Measurements from ENCODE around the gene C2orf81. TPM values are rescaled to one million over a fixed set of nuclear protein-coding genes. Genes with fewer than 3 reads are reported as not detected.

Gene C2orf81
- polyA plus RNA-seq, 1 experiment: 0.67 TPM

DNA sequence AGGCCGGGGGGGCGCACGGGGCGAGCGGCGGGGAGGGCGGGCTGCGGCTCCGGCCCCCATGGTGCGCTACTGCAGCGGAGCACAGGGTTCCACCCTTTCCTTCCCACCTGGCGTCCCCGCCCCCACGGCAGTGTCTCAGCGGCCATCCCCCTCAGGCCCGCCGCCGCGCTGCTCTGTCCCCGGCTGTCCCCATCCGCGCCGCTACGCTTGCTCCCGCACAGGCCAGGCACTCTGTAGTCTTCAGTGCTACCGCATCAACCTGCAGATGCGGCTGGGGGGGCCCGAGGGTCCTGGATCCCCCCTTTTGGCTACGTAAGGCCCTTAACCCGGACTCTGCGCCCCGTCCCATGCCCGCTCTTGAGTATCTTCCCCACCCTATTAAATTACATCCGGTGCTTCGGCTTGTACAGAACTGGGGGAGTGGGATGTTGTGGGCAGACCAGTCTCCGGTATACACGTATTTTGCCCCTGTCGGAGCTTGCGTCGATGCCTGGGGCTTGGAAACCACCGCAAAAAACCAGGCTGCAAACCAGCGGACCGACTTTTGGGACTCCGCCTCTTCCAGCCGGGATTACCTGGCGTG is 36.2 kb upstream of the C2orf81 start:
- Histone ChIP-seq H3K4me3 (ENCODE audit: low read depth, low read length) (peak overlapping the region; percentile 56), H3K36me3 (ENCODE audit: control insufficient read depth, insufficient read depth, low read length) (peaks cover 14% of the 10 kb centered on the region), H3K27me3 (ENCODE audit: control insufficient read depth, insufficient read depth, low read length) (no peaks in the 10 kb centered on the region)
- CTCF ChIA-PET: interaction anchor here (1.2 to 2.3 kb wide), 3 partner anchors 10 to 122 kb away, joined by 4 to 11 read pairs (median 4); partner anchors contain the start of genes CCDC142 and TTC31
- POLR2A ChIA-PET: no interaction called here
- TF ChIP-seq CTCF (IDR thresholded peaks at IDR 0.05; ENCODE audit: insufficient read depth, low read depth, low read length): no peak
- no peak for DNase-seq (ENCODE audit: low read depth)

- no peak for TF ChIP-seq CTCF (IDR thresholded peaks at IDR 0.05; ENCODE audit: insufficient read depth, low read depth, low read length)
- H3K36me3 ChIP-seq (ENCODE audit: control insufficient read depth, insufficient read depth, low read length): peaks cover 11% of the 10 kb centered on the region
- H3K27me3 ChIP-seq (ENCODE audit: control insufficient read depth, insufficient read depth, low read length): no peaks in the 10 kb centered on the region
- ChIA-PET POLR2A (no interaction called here), CTCF (interaction anchor here (0.9 to 2.3 kb wide), 3 partner anchors 26 to 122 kb away, joined by 3 to 11 read pairs (median 4); partner anchors contain the start of genes CCDC142 and TTC31)
- H3K4me3 ChIP-seq (ENCODE audit: low read depth, low read length): peak overlapping the region; percentile 56
- DNase-seq (ENCODE audit: low read depth): no peak
These were observed 35.7 kb upstream of the C2orf81 start for GRCh38 chr2:74457129-74457548.

DNA sequence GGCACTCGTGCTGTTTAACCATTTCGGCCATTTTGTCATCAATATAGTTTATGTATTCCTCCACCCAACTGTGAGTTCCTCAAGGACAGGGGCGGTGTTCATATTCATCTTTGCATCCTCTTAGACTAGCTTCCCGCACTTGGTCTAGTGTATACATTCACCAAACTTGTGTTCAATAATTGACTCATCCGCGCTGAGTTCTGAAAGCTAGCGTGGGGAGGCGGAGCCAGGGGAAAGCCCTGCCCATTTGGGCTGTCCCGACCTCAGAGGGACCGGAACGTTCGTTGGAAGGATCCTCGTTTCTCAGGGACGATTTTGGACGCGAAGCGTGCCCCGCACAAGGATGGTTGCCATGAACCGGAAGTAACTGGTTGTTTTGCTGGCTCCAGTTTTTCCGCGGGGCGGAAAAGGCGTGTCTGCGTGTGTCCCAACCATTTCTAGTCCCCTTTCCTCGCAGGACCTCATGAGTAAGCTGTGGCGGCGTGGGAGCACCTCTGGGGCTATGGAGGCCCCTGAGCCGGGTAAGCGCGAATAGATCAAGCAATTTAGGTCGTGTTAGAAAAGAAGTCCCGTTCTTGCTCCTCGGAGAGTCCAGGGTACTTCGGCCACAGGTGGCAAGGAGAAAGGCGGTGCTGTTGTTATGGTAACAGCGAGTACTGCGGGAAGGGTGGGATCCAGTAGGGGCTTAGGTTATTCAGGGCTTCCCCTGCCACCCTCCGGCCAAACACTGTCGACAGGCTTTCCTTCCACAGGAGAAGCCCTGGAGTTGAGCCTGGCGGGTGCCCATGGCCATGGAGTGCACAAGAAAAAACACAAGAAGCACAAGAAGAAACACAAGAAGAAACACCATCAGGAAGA is 33.5 kb upstream of the C2orf81 start, which contains the start of gene INO80B:
INO80B (plus strand) TSS at position 434 of the 858 bp plus-strand sequence; CDS start at position 464, 30 bp downstream.
- DNase-seq (ENCODE audit: low read depth): peak; percentile 87
- CTCF ChIA-PET: interaction anchor here (0.8 to 4.2 kb wide), 7 partner anchors 12 to 256 kb away, joined by 3 to 13 read pairs (median 3); partner anchors contain the start of genes CCDC142 and TTC31
- POLR2A ChIA-PET: interaction anchor here (0.5 to 0.7 kb wide), 2 partner anchors 18 to 24 kb away, joined by 3 read pairs; partner anchors contain the start of gene MRPL53
- TF ChIP-seq CTCF (IDR thresholded peaks at IDR 0.05; ENCODE audit: insufficient read depth, low read depth, low read length): no peak
- H3K4me3 ChIP-seq (ENCODE audit: low read depth, low read length): peak within 1 kb of the TSS; percentile 68
- no peaks in the 10 kb centered on the region for H3K27me3 ChIP-seq (ENCODE audit: control insufficient read depth, insufficient read depth, low read length)
- H3K36me3 ChIP-seq (ENCODE audit: control insufficient read depth, insufficient read depth, low read length): no peaks in the 10 kb centered on the region

GRCh38 chr2:74450570-74451190 is 29.3 kb upstream of the C2orf81 start:
- Histone ChIP-seq H3K4me3 (ENCODE audit: low read depth, low read length) (no peak overlapping the region), H3K36me3 (ENCODE audit: control insufficient read depth, insufficient read depth, low read length) (no peaks in the 10 kb centered on the region), H3K27me3 (ENCODE audit: control insufficient read depth, insufficient read depth, low read length) (no peaks in the 10 kb centered on the region)
- ChIA-PET POLR2A (no interaction called here), CTCF (no interaction called here)
- DNase-seq (ENCODE audit: low read depth): no peak
- TF ChIP-seq CTCF (IDR thresholded peaks at IDR 0.05; ENCODE audit: insufficient read depth, low read depth, low read length): no peak

DNA sequence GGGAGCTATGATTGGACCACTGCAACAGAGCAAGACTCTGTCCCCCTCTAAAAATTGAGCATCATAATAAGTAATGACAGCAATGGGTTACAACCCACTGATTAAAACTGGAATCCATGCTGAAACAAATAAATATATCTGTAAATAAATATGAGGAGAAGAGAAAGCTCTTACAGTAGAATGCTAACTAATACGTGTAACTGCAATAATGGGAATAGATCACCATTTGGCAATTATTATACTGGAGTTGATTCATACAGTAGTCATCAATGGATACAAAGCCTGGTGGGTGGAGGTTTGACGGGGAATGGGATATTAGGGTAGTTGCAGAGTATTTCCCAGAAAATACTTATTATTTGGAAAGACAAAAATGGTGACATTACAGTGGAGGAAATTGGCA is 27.4 kb upstream of the C2orf81 start:
- ChIA-PET POLR2A (no interaction called here), CTCF (no interaction called here)
- no peak for DNase-seq (ENCODE audit: low read depth)
- H3K4me3 ChIP-seq (ENCODE audit: low read depth, low read length): no peak overlapping the region
- H3K36me3 ChIP-seq (ENCODE audit: control insufficient read depth, insufficient read depth, low read length): no peaks in the 10 kb centered on the region
- peaks cover 4% of the 10 kb centered on the region for H3K27me3 ChIP-seq (ENCODE audit: control insufficient read depth, insufficient read depth, low read length)
- no peak for TF ChIP-seq CTCF (IDR thresholded peaks at IDR 0.05; ENCODE audit: insufficient read depth, low read depth, low read length)
